ENCODE measurements around the gene PTPRD. TPM values are rescaled to one million over a fixed set of nuclear protein-coding genes. Genes with fewer than 3 reads are reported as not detected.

PTPRD gene
- polyA plus RNA-seq, 12 donors, result 35.0 to 104 (median 78.4) TPM; not detected in 1

- DNase-seq, result no peak
These were observed 2176.0 kb downstream of the PTPRD start for GRCh38 chr9:8436786-8437185.

GRCh38 chr9:8434621-8435020, 2178.2 kb downstream of the PTPRD start:
- no peak for DNase-seq

- no peak for DNase-seq
These were observed 2180.6 kb downstream of the PTPRD start for GRCh38 chr9:8432224-8432623.

GRCh38 chr9:8431505-8431904, 2181.3 kb downstream of the PTPRD start:
- no peak for DNase-seq

- no peak for DNase-seq
These were observed 2181.9 kb downstream of the PTPRD start for GRCh38 chr9:8430945-8431344.

GRCh38 chr9:8429768-8430167, 2183.0 kb downstream of the PTPRD start:
- DNase-seq, result no peak

GRCh38 chr9:8429157-8429556, 2183.6 kb downstream of the PTPRD start:
- DNase-seq, result no peak

- DNase-seq, result no peak
These were observed 2184.4 kb downstream of the PTPRD start for GRCh38 chr9:8428389-8428788.

GRCh38 chr9:8424786-8425410, 2187.9 kb downstream of the PTPRD start:
- DNase-seq, result peak; percentile 28

GRCh38 chr9:8420416-8420815, 2192.4 kb downstream of the PTPRD start:
- no peak for DNase-seq

GRCh38 chr9:8419596-8420275, 2193.1 kb downstream of the PTPRD start:
- DNase-seq, result no peak

GRCh38 chr9:8417341-8417740, 2195.5 kb downstream of the PTPRD start:
- no peak for DNase-seq

- DNase-seq, result no peak
These were observed 2200.5 kb downstream of the PTPRD start for GRCh38 chr9:8412327-8412726.

- no peak for DNase-seq
These were observed 2204.1 kb downstream of the PTPRD start for GRCh38 chr9:8408575-8409190.

- DNase-seq, result peak; percentile 22
These were observed 2210.7 kb downstream of the PTPRD start for GRCh38 chr9:8401961-8402705.

- DNase-seq, result no peak
These were observed 2212.4 kb downstream of the PTPRD start for GRCh38 chr9:8400378-8400777.

- no peak for DNase-seq
These were observed 2217.8 kb downstream of the PTPRD start for GRCh38 chr9:8395022-8395421.

- no peak for DNase-seq
These were observed 2218.5 kb downstream of the PTPRD start for GRCh38 chr9:8394341-8394740.

GRCh38 chr9:8392866-8393265, 2219.9 kb downstream of the PTPRD start:
- no peak for DNase-seq

GRCh38 chr9:8391566-8391965, 2221.2 kb downstream of the PTPRD start:
- no peak for DNase-seq

GRCh38 chr9:8391132-8391531, 2221.7 kb downstream of the PTPRD start:
- no peak for DNase-seq

- DNase-seq, result no peak
These were observed 2222.2 kb downstream of the PTPRD start for GRCh38 chr9:8390571-8390970.

- DNase-seq, result no peak
These were observed 2223.3 kb downstream of the PTPRD start for GRCh38 chr9:8389531-8389930.

Measured in muscle of arm (tissue), 12 donors.